Fibroblast of skin of back (primary cell): ENCODE data around the gene PICALM. TPM values are rescaled to one million over a fixed set of nuclear protein-coding genes. Genes with fewer than 3 reads are reported as not detected.
A peak's percentile ranks its signal among the peaks of the same experiment; 100 is the strongest.
"Not testable (repeated sequence)": the region's sequence is repeated elsewhere in the genome, so short reads cannot be mapped to it uniquely, and the experiment has no call there.

Experiments
- DNase-seq: peaks from one replicate; pipeline ENCODE4 v3.0.0-alpha.2; 2013
- polyA plus RNA-seq, 2 experiments: library from polyadenylated mRNA; unstranded; fragments of 120-200 nt; gene quantifications; one replicate each; pipeline ENCODE4 v1.2.1, GENCODE V29; 2013; ENCODE audit not compliant: insufficient read length in 2 of 2

PICALM gene
- polyA plus RNA-seq (2013, experiment 1 of 2; ENCODE audit: insufficient read length): 267 TPM
- 306 TPM for polyA plus RNA-seq (2013, experiment 2 of 2; ENCODE audit: insufficient read length)

- peak; percentile 99 for DNase-seq
Observed at GRCh38 chr11:86068951-86069407, at the start of gene PICALM. PICALM (minus strand) TSS chr11:86069084; CDS start chr11:86068780, 304 bp downstream.

- DNase-seq: no peak
Observed at GRCh38 chr11:86118253-86118652, 49.4 kb upstream of the PICALM start.

GRCh38 chr11:86117712-86118063 lies 48.8 kb upstream of the PICALM start:
- DNase-seq: no peak

- peak; percentile 42 for DNase-seq
Observed at GRCh38 chr11:86117001-86117711, 48.3 kb upstream of the PICALM start.

GRCh38 chr11:86116386-86116726 lies 47.5 kb upstream of the PICALM start:
- peak; percentile 72 for DNase-seq

- no peak for DNase-seq
Observed at GRCh38 chr11:86115542-86116385, 46.9 kb upstream of the PICALM start.

- no peak for DNase-seq
Observed at GRCh38 chr11:86108890-86109638, 40.2 kb upstream of the PICALM start.

- no peak for DNase-seq
Observed at GRCh38 chr11:86108191-86108590, 39.3 kb upstream of the PICALM start.

GRCh38 chr11:86106916-86107315 lies 38.0 kb upstream of the PICALM start:
- DNase-seq: peak; percentile 80

- not testable (repeated sequence) for DNase-seq
Observed at GRCh38 chr11:86106031-86106430, 37.1 kb upstream of the PICALM start.

- not testable (repeated sequence) for DNase-seq
Observed at GRCh38 chr11:86105601-86106000, 36.7 kb upstream of the PICALM start.

GRCh38 chr11:86103808-86104207 lies 34.9 kb upstream of the PICALM start:
- no peak for DNase-seq

- peak; percentile 74 for DNase-seq
Observed at GRCh38 chr11:86101941-86102407, 33.1 kb upstream of the PICALM start.

- peak; percentile 61 for DNase-seq
Observed at GRCh38 chr11:86101493-86101892, 32.6 kb upstream of the PICALM start.

- peak; percentile 76 for DNase-seq
Observed at GRCh38 chr11:86099874-86100273, 31.0 kb upstream of the PICALM start.

GRCh38 chr11:86097980-86098379 lies 29.1 kb upstream of the PICALM start:
- DNase-seq: no peak

- peak; percentile 82 for DNase-seq
Observed at GRCh38 chr11:86091566-86091965, 22.7 kb upstream of the PICALM start.

- DNase-seq: no peak
Observed at GRCh38 chr11:86091086-86091485, 22.2 kb upstream of the PICALM start.

- peak; percentile 85 for DNase-seq
Observed at GRCh38 chr11:86089659-86090058, 20.8 kb upstream of the PICALM start.

- not testable (repeated sequence) for DNase-seq
Observed at GRCh38 chr11:86087688-86088087, 18.8 kb upstream of the PICALM start.

GRCh38 chr11:86087256-86087655 lies 18.4 kb upstream of the PICALM start:
- peak; percentile 39 for DNase-seq

GRCh38 chr11:86081455-86081854 lies 12.6 kb upstream of the PICALM start:
- DNase-seq: no peak

- DNase-seq: no peak
Observed at GRCh38 chr11:86079421-86079820, 10.5 kb upstream of the PICALM start.
